ENCODE data around the gene SSH2. TPM values are rescaled to one million over a fixed set of nuclear protein-coding genes. Genes with fewer than 3 reads are reported as not detected.

Gene SSH2
- total and polyA plus RNA-seq, 2 experiments from 2014 or later: 9.9 to 12.7 TPM

DNA sequence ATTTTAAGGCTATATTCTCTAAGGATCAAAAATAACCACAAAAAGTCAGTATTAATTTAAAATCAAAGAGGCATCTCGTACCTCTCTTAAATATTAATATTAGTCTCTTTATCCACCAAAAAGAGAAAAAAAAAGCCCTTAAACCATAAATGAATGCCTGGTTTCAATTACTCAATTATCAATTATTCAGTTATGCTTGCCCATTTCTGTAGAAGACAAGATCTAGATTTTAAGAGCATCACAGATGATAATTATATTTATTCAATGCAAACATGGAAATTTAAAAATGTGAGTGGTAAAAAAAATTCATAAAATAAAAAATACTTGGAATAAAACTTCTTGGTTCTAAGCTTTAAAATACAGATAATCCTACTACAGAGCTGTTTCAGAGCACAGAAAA lies 181.6 kb downstream of the SSH2 start:
- no peak for DNase-seq (ENCODE audit: low spot score)
- Histone ChIP-seq H3K27me3 (no peaks in the 10 kb centered on the region), H2AFZ (no peak overlapping the region), H3K4me3 (no peak overlapping the region), H3K79me2 (no peaks in the 10 kb centered on the region), H3K9me3 (ENCODE audit: low read depth) (no peaks in the 10 kb centered on the region), H3K4me2 (no peak overlapping the region), H3K9me2 (replicated peaks; ENCODE audit: insufficient read depth) (no peaks in the 10 kb centered on the region), H4K20me1 (ENCODE audit: insufficient read depth, poor library complexity, severe bottlenecking) (no peaks in the 10 kb centered on the region), H3K4me1 (ENCODE audit: insufficient read depth) (no peaks in the 10 kb centered on the region), H3K36me3 (replicated peaks; ENCODE audit: insufficient read depth, low read depth) (no peaks in the 10 kb centered on the region), H3K27ac (no peak overlapping the region)
- WGBS (ENCODE audit: low lambda C conversion rate, missing lambda C conversion rate): 94% methylated on average over 1 of the region's 1 CpG
- TF ChIP-seq, protein P1, sequence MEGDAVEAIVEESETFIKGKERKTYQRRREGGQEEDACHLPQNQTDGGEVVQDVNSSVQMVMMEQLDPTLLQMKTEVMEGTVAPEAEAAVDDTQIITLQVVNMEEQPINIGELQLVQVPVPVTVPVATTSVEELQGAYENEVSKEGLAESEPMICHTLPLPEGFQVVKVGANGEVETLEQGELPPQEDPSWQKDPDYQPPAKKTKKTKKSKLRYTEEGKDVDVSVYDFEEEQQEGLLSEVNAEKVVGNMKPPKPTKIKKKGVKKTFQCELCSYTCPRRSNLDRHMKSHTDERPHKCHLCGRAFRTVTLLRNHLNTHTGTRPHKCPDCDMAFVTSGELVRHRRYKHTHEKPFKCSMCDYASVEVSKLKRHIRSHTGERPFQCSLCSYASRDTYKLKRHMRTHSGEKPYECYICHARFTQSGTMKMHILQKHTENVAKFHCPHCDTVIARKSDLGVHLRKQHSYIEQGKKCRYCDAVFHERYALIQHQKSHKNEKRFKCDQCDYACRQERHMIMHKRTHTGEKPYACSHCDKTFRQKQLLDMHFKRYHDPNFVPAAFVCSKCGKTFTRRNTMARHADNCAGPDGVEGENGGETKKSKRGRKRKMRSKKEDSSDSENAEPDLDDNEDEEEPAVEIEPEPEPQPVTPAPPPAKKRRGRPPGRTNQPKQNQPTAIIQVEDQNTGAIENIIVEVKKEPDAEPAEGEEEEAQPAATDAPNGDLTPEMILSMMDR (IDR thresholded peaks at IDR 0.05; ENCODE audit: poor library complexity): no peak
- TF ChIP-seq EZH2 (IDR thresholded peaks at IDR 0.05; ENCODE audit: borderline replicate concordance) (no peak), EZH2phosphoT487 (IDR thresholded peaks at IDR 0.05; ENCODE audit: low read depth, severe bottlenecking, unreplicated experiment) (no peak)

DNA sequence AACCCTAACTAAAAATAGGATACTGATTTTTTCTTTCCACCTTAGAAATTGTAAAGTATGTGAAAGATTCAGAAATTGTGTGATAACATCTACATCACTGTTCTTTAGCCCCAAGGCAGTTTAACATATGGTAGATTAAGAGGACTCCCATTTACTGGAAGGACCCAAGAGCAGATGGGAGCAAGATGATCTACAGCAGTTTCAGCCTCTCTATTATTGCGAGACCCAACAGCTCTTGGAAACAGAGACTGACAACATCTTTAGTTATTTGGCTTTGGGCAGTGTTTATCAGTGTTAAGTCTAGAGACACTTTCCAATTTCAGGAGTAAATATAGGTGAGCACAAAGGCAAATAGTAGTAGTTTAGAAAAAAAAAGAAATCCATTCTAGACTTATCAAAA lies 182.4 kb downstream of the SSH2 start:
- Histone ChIP-seq H4K20me1 (ENCODE audit: insufficient read depth, poor library complexity, severe bottlenecking) (no peaks in the 10 kb centered on the region), H3K9me2 (replicated peaks; ENCODE audit: insufficient read depth) (no peaks in the 10 kb centered on the region), H3K27ac (no peak overlapping the region), H3K4me1 (ENCODE audit: insufficient read depth) (no peaks in the 10 kb centered on the region), H2AFZ (no peak overlapping the region), H3K27me3 (no peaks in the 10 kb centered on the region), H3K9me3 (ENCODE audit: low read depth) (no peaks in the 10 kb centered on the region), H3K4me3 (no peak overlapping the region), H3K4me2 (no peak overlapping the region), H3K79me2 (no peaks in the 10 kb centered on the region), H3K36me3 (replicated peaks; ENCODE audit: insufficient read depth, low read depth) (no peaks in the 10 kb centered on the region)
- 96% methylated on average over 1 of the region's 1 CpG for WGBS (ENCODE audit: low lambda C conversion rate, missing lambda C conversion rate)
- TF ChIP-seq EZH2phosphoT487 (IDR thresholded peaks at IDR 0.05; ENCODE audit: low read depth, severe bottlenecking, unreplicated experiment): no peak
- no peak for TF ChIP-seq EZH2 (IDR thresholded peaks at IDR 0.05; ENCODE audit: borderline replicate concordance)
- TF ChIP-seq, protein P1 (IDR thresholded peaks at IDR 0.05; ENCODE audit: poor library complexity): no peak
- DNase-seq (ENCODE audit: low spot score): no peak

DNA sequence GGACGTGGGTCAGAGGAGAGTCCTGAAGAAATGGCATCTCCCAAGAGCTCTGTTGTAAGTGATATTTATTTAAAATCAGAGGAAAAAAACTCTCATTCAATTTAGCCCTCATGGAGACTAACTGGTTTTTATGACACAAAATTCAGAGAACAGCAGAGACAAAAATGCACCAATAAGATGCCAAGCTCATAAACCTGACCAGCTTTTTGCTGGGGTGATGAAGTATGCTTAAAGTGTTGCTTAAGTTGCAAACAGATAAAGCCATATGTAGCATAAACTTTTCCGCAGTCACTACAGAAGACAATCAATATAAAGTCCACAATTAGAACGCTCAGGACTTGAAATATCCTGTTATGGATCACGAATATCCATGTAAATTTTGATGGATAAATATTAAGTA lies 183.4 kb downstream of the SSH2 start:
- Histone ChIP-seq H3K36me3 (replicated peaks; ENCODE audit: insufficient read depth, low read depth) (no peaks in the 10 kb centered on the region), H3K27ac (no peak overlapping the region), H2AFZ (no peak overlapping the region), H4K20me1 (ENCODE audit: insufficient read depth, poor library complexity, severe bottlenecking) (no peaks in the 10 kb centered on the region), H3K9me2 (replicated peaks; ENCODE audit: insufficient read depth) (no peaks in the 10 kb centered on the region), H3K4me3 (no peak overlapping the region), H3K4me1 (ENCODE audit: insufficient read depth) (no peaks in the 10 kb centered on the region), H3K79me2 (no peaks in the 10 kb centered on the region), H3K9me3 (ENCODE audit: low read depth) (no peaks in the 10 kb centered on the region), H3K27me3 (no peaks in the 10 kb centered on the region), H3K4me2 (no peak overlapping the region)
- WGBS (ENCODE audit: low lambda C conversion rate, missing lambda C conversion rate): 87% methylated on average over 4 of the region's 4 CpGs
- TF ChIP-seq EZH2phosphoT487 (IDR thresholded peaks at IDR 0.05; ENCODE audit: low read depth, severe bottlenecking, unreplicated experiment) (no peak), EZH2 (IDR thresholded peaks at IDR 0.05; ENCODE audit: borderline replicate concordance) (no peak)
- TF ChIP-seq, protein P1 (IDR thresholded peaks at IDR 0.05; ENCODE audit: poor library complexity): no peak
- DNase-seq (ENCODE audit: low spot score): no peak

DNA sequence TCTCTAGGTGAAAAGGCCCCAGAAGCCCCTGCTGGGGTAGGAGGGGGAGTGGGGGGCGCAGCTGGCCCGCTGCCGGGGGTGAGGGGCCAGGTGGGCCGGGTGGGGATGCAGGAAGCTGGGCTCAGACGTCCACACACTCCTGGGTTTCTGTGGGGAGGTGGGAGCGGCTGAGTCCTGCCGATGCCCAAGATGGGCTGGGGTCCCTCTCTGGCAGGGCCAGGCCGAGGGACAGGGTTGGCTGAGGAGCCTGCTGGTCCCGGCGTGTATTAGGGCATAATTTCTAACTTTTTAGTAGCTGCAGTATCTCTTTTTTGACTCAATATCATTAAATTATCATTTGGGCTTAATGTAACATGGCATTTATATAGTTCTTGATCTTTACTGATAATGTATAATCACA lies 185.9 kb downstream of the SSH2 start:
- Histone ChIP-seq H2AFZ (no peak overlapping the region), H3K27ac (peak overlapping the region; percentile 51), H3K27me3 (no peaks in the 10 kb centered on the region), H3K4me3 (no peak overlapping the region), H4K20me1 (ENCODE audit: insufficient read depth, poor library complexity, severe bottlenecking) (no peaks in the 10 kb centered on the region), H3K36me3 (replicated peaks; ENCODE audit: insufficient read depth, low read depth) (no peaks in the 10 kb centered on the region), H3K9me2 (replicated peaks; ENCODE audit: insufficient read depth) (no peaks in the 10 kb centered on the region), H3K4me2 (no peak overlapping the region), H3K4me1 (ENCODE audit: insufficient read depth) (peaks cover 3% of the 10 kb centered on the region), H3K9me3 (ENCODE audit: low read depth) (no peaks in the 10 kb centered on the region), H3K79me2 (no peaks in the 10 kb centered on the region)
- WGBS (ENCODE audit: low lambda C conversion rate, missing lambda C conversion rate): 89% methylated on average over 10 of the region's 10 CpGs
- TF ChIP-seq EZH2 (IDR thresholded peaks at IDR 0.05; ENCODE audit: borderline replicate concordance) (no peak), EZH2phosphoT487 (IDR thresholded peaks at IDR 0.05; ENCODE audit: low read depth, severe bottlenecking, unreplicated experiment) (no peak)
- TF ChIP-seq, protein P1 (IDR thresholded peaks at IDR 0.05; ENCODE audit: poor library complexity): no peak
- DNase-seq (ENCODE audit: low spot score): no peak
